Esophagus muscularis mucosa (tissue), 4 donors: Measurements from ENCODE around the gene FAM227B. TPM values are rescaled to one million over a fixed set of nuclear protein-coding genes. Genes with fewer than 3 reads are reported as not detected.
"Not testable (repeated sequence)": the region's sequence is repeated elsewhere in the genome, so short reads cannot be mapped to it uniquely, and the experiment has no call there.

Experiments
- DNase-seq: peaks from one replicate; pipeline ENCODE4 v3.0.0-alpha.2; 2017; ENCODE audit errors: extremely low spot score
- H3K27ac ChIP-seq, 4 donors: fragments of 200-600 bp; sonication (generic); replicated peaks in 1 of 4; 1 replicate in 3 of 4; 2 replicates in 1 of 4; pipeline ENCODE4 v1.5.1; 2016 to 2019; ENCODE audit warnings: mild to moderate bottlenecking in 1 of 4
- H3K27me3 ChIP-seq, 4 donors: fragments of 200-600 bp; sonication (generic); one replicate each; pipeline versions ENCODE4 v1.5.1 to v1.6.0; 2016 to 2019
- H3K36me3 ChIP-seq, 4 donors: fragments of 200-600 bp; sonication (generic); one replicate each; pipeline ENCODE4 v1.5.1; 2016 to 2019
- H3K4me1 ChIP-seq, 4 donors: fragments of 200-600 bp; sonication (generic); one replicate each; pipeline ENCODE4 v1.5.1; 2016 to 2019
- H3K4me3 ChIP-seq, 4 donors: fragments of 200-600 bp; sonication (generic); 1 replicate in 2 of 4; 2 replicates in 2 of 4; pipeline ENCODE4 v1.5.1; 2016 to 2019; ENCODE audit warnings: mild to moderate bottlenecking in 4 of 4, moderate library complexity in 1 of 4
- H3K9me3 ChIP-seq, 4 donors: fragments of 200-600 bp; sonication (generic); 1 replicate in 3 of 4; 2 replicates in 1 of 4; pipeline ENCODE4 v1.5.1; 2016 to 2019
- EP300 ChIP-seq: sonication (generic); formaldehyde crosslinking; IDR thresholded peaks from one replicate; pipeline ENCODE4 v1.6.1; 2017; ENCODE audit warnings: antibody characterized with exemption
- POLR2A ChIP-seq: fragments of 450-650 bp; IDR thresholded peaks from one replicate; pipeline ENCODE4 v1.6.1; 2017; ENCODE audit warnings: antibody characterized with exemption, moderate library complexity, mild to moderate bottlenecking, low read depth
- POLR2AphosphoS5 ChIP-seq, 2 donors: sonication (generic); formaldehyde crosslinking; IDR thresholded peaks; one replicate each; pipeline ENCODE4 v1.6.1; 2017; ENCODE audit warnings: antibody characterized with exemption in 2 of 2
- WGBS: methylation state at CpG from one replicate; pipeline ENCODE4 v1.1.5; 2018; 5-methylcytosine and 5-hydroxymethylcytosine counted together
- intact Hi-C: fragments of 100-400 bp; cut with DNase I; formaldehyde crosslinking; loops from one replicate; pipeline ENCODE4 v1.15.1; 2023
- total RNA-seq, 4 donors: library from RNA; depleted of rRNA; stranded (reverse); fragments of >200 nt; gene quantifications; one replicate each; pipeline versions ENCODE4 v1.1.0 to v1.2.1, GENCODE V29; 2016
- TF ChIP-seq, protein P1 (sequence below), 3 experiments: fragments of 200-600 bp in 2 of 3; fragments of 450-650 bp in 1 of 3; sonication (generic) in 2 of 3; IDR thresholded peaks; one replicate each; pipeline ENCODE4 v1.5.1; 2017 to 2019; ENCODE audit warnings: antibody characterized with exemption in 3 of 3, mild to moderate bottlenecking in 2 of 3, moderate library complexity in 1 of 3

Gene FAM227B
- total RNA-seq, 4 donors from 2014 or later, result 5.8 to 13.7 (median 10.3) TPM

DNA sequence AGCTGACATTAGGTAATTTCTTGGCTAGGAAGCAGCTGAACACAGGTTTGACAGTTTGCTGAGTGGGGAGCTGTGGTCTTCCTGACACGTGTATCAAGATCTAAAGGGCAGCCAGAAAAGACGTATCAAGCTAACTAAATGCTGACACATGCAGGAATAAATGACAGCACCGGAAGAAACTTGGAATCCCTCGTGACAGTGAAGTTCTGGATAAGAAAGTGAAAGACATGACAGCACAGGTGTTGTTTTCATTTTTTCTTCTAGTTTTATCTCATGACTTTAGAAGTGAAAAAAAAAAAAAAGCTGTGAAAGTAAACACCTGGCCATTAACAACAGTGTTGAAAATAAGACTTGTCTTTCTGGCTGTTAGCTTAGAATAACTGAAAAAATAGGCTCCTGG, 148.9 kb downstream of the FAM227B start:
- 45% methylated on average over 4 of the region's 4 CpGs for WGBS
- peak overlapping the region in 3 of 4 donors; percentile 1 to 8 (median 4) for H3K27ac ChIP-seq
- DNase-seq, result no peak

DNA sequence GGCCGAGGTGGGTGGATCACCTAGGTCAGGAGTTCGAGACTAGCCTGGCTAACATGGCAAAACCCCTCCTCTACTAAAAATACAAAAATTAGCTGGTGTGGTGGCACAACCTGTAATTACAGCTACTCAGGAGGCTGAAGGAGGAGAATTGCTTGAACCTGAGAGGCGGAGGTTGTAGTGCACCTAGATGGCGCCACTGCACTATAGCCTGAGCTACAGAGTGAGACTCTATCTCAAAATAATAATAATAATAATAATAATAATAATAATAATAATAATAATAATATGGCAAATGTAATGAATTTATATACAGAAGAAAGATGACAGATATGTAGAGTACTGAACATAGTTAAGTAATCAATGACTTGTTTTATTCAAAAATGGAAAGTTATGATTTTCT, 149.4 kb downstream of the FAM227B start:
- Histone ChIP-seq H3K4me1 (peaks cover 6 to 58% (median 37%) of the 10 kb centered on the region in 4 donors), H3K27ac (peak overlapping the region in 2 of 4 donors; percentile 7 to 8)
- TF ChIP-seq, protein P1, sequence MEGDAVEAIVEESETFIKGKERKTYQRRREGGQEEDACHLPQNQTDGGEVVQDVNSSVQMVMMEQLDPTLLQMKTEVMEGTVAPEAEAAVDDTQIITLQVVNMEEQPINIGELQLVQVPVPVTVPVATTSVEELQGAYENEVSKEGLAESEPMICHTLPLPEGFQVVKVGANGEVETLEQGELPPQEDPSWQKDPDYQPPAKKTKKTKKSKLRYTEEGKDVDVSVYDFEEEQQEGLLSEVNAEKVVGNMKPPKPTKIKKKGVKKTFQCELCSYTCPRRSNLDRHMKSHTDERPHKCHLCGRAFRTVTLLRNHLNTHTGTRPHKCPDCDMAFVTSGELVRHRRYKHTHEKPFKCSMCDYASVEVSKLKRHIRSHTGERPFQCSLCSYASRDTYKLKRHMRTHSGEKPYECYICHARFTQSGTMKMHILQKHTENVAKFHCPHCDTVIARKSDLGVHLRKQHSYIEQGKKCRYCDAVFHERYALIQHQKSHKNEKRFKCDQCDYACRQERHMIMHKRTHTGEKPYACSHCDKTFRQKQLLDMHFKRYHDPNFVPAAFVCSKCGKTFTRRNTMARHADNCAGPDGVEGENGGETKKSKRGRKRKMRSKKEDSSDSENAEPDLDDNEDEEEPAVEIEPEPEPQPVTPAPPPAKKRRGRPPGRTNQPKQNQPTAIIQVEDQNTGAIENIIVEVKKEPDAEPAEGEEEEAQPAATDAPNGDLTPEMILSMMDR (IDR thresholded peaks at IDR 0.05), result peak in 1 of 3 experiments; percentile 23
- DNase-seq, intact Hi-C loops, H3K9me3 ChIP-seq, H3K4me3 ChIP-seq, H3K27me3 ChIP-seq, H3K36me3 ChIP-seq: not testable (repeated sequence)
- WGBS, result 91% methylated on average over 4 of the region's 4 CpGs

More for the DNA sequence above, 148.9 kb downstream of the FAM227B start:
- no peaks in the 10 kb centered on the region for H3K27me3 ChIP-seq
- TF ChIP-seq EP300 (no peak), POLR2AphosphoS5 (IDR thresholded peaks at IDR 0.05) (peak in 1 of 2 donors; percentile 16), POLR2A (no peak)
- TF ChIP-seq, protein P1 (IDR thresholded peaks at IDR 0.05), result no peak
- H3K4me1 ChIP-seq, result peaks cover 6 to 53% (median 33%) of the 10 kb centered on the region in 4 donors
- H3K9me3 ChIP-seq, result no peaks in the 10 kb centered on the region
- H3K4me3 ChIP-seq, result no peak overlapping the region
- intact Hi-C loops, result no loop called here
- H3K36me3 ChIP-seq, result no peaks in the 10 kb centered on the region

DNA sequence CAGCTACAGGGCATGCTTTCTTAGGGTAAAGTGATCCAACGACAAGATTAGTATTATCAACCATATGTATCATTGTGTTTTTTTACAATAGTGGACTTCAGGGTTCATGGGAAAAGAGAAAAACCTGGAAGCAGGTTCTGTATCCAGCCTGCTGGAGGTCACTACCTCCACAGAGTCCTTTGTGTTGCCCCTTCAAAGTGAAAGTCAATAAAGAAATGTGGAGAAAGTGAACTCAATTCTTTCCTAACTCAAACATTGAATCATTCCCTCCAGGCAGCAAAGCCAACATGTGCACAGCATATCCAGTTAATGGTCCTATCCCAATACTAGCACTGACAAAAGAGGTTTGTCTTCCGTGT, 152.2 kb downstream of the FAM227B start:
- Histone ChIP-seq H3K9me3 (no peaks in the 10 kb centered on the region), H3K4me3 (peak overlapping the region in 2 of 4 donors; percentile 17 to 34), H3K36me3 (no peaks in the 10 kb centered on the region), H3K27ac (peak overlapping the region in 2 of 4 donors; percentile 18 to 42), H3K4me1 (peaks cover 6 to 62% (median 50%) of the 10 kb centered on the region in 4 donors), H3K27me3 (no peaks in the 10 kb centered on the region)
- no peak for TF ChIP-seq POLR2A
- TF ChIP-seq POLR2AphosphoS5 (IDR thresholded peaks at IDR 0.05), result no peak
- TF ChIP-seq, protein P1 (IDR thresholded peaks at IDR 0.05), result no peak
- no peak for TF ChIP-seq EP300
- DNase-seq, result no peak
- intact Hi-C loops, result no loop called here
- WGBS, result 59% methylated on average over 2 of the region's 2 CpGs

DNA sequence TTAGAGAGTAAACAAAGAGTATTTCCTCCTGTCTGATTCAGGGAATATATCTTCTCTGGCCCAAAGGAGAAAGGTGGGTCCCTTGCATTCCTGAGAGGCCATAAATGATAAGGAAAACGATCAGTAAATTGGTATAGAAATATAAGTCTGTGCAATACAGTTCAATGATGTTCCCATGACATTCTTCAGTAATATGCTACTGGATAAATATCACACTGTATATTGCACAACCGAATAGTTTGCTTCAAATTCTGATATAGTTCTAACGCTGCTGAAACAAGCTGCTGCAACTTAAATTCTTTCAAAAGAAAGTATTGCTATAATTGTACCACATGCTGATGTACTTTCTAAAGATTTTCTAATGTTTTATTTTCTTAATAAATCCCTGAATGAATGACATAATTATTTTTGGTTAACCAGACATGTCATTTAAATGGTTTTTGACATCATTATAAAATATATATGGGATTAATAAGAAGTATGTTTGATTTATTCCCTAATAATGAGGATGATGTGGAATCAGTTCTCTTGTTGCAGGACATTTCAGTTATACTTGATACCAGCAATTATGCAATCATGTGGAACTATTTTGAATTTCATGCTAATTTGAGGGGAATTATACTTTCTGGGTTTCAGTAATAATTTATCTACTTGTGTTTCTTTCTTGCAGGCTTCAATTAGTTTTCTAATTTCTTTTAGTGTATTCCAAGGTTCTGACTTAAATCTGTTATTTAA, 152.7 kb downstream of the FAM227B start:
- Histone ChIP-seq H3K4me3 (peak overlapping the region in 2 of 4 donors; percentile 17 to 34), H3K27me3 (no peaks in the 10 kb centered on the region), H3K36me3 (no peaks in the 10 kb centered on the region), H3K9me3 (no peaks in the 10 kb centered on the region), H3K27ac (peak overlapping the region in 3 of 4 donors; percentile 43 to 59 (median 54)), H3K4me1 (peaks cover 6 to 61% (median 54%) of the 10 kb centered on the region in 4 donors)
- DNase-seq, result no peak
- intact Hi-C loops, result no loop called here
- TF ChIP-seq POLR2AphosphoS5 (IDR thresholded peaks at IDR 0.05), result no peak
- TF ChIP-seq, protein P1 (IDR thresholded peaks at IDR 0.05), result no peak
- no peak for TF ChIP-seq EP300
- no peak for TF ChIP-seq POLR2A
- WGBS, result 78% methylated on average over 3 of the region's 3 CpGs
